GM18870 (cell line): ENCODE data around the gene PLSCR1.
"Not testable (repeated sequence)": the region's sequence is repeated elsewhere in the genome, so short reads cannot be mapped to it uniquely, and the experiment has no call there.

ENCODE experiments used
- ATAC-seq: cut with Tn5 transposase; IDR thresholded peaks from one replicate; pipeline ENCODE4 v1.9.1; 2021; ENCODE audit warnings: moderate library complexity; ENCODE audit not compliant: unreplicated experiment

The PLSCR1 gene

DNA sequence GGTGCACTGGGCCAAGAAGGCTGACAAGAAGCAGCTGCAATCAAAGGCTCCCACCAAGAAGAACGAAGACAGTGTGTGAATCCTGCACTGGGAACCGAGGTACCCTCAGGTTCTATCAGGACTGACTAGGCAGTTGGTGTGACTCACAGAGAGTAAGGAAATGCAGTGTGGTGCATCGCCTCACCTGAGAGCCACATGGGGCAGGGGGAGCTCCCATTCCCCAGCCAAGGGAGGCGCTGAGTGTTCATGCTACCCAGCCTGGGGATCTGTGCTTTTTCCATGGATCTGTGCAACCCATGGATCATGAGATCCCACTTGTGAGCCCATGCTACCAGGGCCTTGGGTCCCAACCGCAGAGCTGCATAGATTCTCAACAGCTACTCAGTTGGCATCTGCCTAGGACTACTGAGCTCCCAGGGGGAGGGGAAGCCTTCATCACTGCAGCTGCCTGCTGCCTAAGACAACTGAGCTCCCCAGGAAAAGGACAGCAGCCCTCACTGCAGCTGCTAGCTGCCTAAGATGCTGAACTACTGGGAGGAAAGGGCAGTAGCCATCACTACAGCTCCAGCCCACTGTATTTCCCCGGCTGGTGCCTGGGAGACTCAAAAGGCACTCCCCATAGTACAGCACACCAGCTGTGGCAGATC, 68.2 kb downstream of the PLSCR1 start:
- no peak for ATAC-seq

DNA sequence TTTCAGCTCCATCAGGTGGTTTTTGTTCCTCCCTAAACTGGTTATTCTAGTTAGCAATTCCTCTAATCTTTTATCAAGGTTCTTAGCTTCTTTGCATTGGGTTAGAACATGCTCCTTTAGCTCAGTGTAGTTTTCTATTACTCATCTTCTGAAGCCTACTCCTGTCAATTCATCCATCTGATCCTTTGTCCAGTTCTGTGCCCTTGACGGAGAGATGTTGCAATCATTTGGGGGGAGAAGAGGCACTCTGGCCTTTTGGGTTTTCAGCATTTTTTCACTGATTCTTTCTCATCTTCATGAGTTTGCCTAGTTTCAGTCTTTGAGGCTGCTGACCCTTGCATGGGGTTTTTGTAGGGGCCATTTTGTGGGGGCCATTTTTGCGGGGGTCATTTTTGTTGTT, 69.4 kb downstream of the PLSCR1 start:
- ATAC-seq, result not testable (repeated sequence)

DNA sequence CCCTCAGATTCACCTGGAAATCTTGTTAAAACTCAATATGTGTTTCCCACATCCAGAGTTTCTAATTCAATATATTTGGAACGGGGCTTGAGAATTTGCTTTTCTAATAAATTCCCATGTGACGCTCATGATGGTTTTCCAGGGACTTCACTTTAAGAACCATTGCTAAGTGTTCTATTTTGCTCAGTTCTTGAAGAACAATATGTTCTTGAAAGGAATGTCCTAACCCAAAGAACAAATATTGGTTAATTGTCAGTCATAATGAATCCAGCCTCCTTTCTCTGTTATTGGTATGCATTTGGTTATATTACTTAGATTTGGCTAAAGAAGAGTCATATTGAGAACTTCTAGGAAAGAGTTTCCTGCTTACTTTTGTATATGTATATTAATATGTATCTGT, 70.7 kb downstream of the PLSCR1 start:
- ATAC-seq, result no peak

DNA sequence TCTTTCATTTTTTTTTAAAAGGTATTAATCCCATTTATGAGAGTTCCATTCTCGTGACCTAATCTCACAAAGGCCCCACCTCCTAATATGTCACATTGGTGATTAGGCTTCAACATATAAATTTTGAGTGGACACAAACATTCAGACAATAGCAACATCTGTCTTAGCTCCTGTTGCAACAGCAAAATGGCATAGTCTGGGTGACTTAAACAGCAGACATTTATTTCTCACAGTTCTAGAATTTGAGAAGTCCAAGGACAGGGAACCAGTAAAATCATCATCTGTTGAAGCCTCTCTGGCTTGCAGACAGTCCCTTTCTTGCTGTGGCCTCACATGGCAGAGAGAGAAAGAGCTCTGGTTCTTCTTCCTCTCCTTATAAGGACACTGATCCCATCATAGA, 71.8 kb downstream of the PLSCR1 start:
- ATAC-seq, result no peak

DNA sequence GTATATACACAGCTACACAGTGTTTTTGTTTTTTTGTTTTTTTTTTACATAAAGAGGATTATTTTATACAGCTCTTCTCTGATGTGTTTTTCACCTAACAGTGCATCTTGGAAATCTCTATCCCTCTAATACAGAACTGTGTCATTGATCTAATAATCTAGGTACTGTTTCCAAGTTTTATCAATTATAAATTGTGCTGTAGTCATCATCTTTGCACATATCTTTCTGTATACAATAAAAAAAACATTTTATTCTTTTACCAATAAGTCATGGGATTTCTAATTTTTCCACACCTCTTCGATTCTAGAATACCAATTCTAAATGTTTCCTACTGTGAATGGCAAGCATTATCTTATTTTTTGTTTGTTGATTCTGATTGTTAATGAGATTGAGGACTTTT, 73.4 kb downstream of the PLSCR1 start:
- ATAC-seq, result no peak

DNA sequence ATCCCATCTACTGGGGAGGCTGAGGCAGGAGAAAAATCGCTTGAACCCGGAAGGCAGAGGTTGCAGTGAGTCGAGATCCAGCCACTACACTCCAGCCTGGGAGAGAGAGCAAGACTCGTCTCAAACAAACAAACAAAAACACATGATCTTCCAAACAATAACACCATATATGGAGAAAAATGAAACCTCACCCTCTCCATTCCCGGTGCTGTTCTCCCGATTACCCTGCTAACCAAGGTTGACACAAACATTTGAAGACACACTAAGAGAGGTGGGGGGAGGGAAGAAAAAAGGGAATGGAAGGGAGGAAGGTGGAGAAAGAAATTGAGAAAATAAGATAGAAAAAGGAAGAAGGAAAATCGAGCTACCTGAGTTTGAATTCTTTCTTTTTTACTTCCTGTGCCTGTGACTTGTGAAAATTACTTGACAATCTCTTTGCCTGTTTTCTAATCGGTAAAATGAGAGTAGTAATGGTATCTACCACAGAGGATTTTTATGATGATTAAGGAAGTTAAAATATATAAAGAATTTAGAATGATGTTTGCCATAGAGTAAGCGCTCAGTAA, 73.9 kb downstream of the PLSCR1 start:
- ATAC-seq, result no peak

DNA sequence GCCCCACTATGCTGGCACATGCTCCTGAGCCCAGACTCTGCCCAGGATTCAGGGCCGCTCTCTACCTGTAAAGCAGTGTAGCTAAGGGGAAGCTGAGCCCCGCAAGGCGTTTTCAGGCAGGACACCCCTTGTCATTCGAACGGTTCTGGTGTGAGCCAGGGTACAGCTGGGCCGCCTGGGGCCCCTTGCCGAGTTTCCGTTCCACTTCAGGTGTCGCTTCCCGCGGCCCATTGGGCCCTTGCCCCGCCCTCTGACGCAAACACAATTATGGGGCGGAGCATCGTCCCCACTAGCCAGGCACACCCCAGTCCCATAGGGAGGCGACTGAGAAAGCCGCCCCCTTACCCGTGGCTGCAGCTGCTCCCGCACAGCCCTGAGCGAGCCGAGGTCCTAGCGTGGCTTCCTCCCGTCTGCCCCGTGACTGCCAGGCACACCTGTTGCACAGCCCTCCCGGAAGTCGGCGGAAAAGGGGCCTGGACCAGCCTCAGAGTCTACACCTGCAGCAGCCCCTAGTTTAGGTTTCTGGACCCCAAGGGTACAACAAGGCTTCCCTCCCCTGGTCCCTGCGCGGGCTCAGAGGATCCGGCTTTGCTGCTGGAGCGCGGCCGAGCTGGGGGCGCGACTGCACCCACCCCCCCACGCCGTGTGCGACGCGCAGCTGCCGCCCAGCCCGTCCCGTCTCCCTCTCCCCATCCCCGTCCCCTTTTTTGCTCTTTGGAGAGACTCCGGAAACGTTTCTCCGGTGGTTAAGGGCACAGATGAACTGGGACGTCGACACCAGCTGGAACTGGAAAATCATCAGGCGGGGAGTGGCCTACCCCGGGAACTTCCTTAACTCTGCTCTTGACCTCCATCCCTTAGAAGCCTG, 75.0 kb downstream of the PLSCR1 start, which contains the start of gene PLSCR2:
Gene PLSCR2, minus strand, starts transcription at position 412 of the 868 bp plus-strand sequence. CDS start 9,657 bp downstream, outside the sequence.
- ATAC-seq, result peak; percentile 89

DNA sequence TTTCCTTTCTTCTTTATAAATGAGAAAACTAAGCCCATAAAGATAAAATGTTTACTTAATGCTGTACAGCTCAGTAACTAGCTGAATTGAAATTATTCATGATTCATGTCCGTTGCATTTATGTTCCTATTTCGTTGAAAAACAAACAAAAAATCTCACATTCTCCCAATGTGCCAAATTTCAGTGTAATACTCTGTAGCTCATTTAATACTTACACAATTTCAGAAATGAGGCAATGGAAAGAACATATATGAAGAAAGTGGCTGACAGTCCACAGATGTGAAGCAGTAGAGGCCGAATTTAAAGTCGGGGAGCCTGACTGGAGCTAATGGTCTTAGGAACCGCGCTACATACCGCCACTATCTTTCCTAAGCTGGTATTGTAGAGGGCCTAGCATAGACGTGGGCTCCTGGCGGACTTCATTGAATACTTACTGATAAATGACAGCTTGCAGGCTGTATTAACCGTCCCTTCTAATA, 75.7 kb downstream of the PLSCR1 start:
- no peak for ATAC-seq

DNA sequence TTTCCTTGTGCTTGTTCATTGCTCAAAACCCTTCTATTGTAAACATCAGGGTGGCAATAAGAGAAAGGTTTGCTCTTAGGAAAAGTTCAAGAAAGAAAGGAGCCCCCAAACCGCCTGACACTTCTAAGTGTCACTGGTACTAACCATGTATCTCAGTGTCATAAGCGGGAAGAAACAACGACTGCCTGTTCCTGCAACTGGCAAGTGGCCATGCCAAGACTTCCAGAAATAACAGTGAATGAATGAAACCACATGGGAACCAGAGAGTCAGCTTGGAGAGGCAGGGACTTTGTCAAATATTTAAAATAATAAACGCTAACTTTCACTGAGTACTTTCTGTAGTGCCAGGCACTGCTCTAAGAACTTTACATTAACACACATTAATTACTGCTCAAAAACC, 76.2 kb downstream of the PLSCR1 start:
- ATAC-seq, result no peak

DNA sequence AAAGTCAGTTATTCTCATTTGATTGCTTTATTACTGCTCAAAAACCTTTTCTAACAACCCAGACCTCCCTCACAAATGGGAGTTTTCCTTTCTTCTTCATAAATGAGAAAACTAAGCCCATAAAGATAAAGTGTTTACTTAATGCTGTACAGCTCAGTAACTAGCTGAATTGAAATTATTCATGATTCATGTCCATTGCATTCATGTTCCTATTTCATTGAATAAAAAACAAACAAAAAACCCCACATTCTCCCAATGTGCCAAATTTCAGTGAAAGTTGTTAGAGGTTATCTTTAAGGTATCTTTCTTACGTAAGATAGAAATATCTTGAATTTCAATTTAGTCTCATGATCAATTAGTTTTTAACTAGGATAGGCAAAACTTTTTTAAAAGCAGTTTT, 77.8 kb downstream of the PLSCR1 start:
- ATAC-seq, result no peak

DNA sequence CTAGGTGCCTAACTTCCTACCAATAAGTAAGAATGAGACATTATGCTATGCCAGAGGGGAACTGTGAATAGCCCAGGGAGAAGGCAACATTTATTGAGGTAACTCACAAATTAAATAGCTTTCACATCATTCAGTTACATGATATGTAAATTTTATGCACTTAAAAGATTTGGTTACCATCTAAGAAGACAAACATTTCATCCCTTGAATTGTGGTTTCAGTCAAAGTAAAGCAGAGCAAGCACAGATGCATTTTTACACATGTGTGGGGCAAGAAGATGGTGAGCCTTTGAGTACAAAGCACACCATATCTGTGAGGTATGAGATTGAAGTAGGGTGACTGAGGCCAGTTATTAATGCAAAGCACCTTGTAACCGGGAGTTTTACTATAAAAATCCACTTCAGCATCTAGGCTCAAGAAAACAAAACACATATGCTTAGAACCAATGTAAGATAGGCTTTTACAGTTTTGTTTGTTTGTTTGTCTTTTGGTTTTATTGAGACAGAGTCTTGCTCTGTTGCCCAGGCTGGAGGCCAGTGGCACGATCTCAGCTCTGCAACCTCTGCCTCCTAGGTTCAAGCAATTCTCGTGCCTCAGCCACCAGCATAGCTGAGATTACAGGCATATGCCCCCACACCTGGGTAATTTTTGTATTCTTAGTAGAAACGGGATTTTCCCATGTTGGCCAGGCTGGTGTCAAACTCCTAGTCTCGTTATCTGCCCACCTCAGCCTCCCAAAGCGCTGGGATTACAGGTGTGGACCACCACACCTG, 78.5 kb downstream of the PLSCR1 start:
- no peak for ATAC-seq
